CD4-positive, alpha-beta T cell (primary cell): ENCODE results near the gene FMNL1. TPM values are rescaled to one million over a fixed set of nuclear protein-coding genes. Genes with fewer than 3 reads are reported as not detected.
A peak's percentile ranks its signal among the peaks of the same experiment; 100 is the strongest.

Source experiments
- ATAC-seq: fragments of 200-7000 bp; cut with Tn5 transposase; one replicate; pipeline ENCODE4 v1.10.0; 2022; ENCODE audit warnings: mild to moderate bottlenecking; ENCODE audit not compliant: poor library complexity
- CTCF ChIA-PET: fragments of 350-600 bp; sonication (Branson Sonifier 250); formaldehyde crosslinking; loops from one replicate; lab custom pipeline; 2021; ENCODE audit warnings: antibody characterized with exemption, inconsistent platforms; lab: Charles Lee
- POLR2A ChIA-PET: fragments of 350-600 bp; sonication (Branson Sonifier 250); formaldehyde crosslinking; loops from one replicate; lab custom pipeline; 2021; ENCODE audit warnings: antibody characterized with exemption, inconsistent platforms; lab: Charles Lee
- DNase-seq, 14 experiments: peaks; one replicate each; pipeline ENCODE4 v3.0.0-alpha.2; 2013 to 2020; ENCODE audit warnings: mixed read lengths in 2 of 14
- H3K27ac ChIP-seq, 2 donors: one replicate each; pipeline versions ENCODE4 v1.5.1 to v1.7.0; 2013; ENCODE audit warnings: low read length in 2 of 2, low read depth in 1 of 2, mild to moderate bottlenecking in 1 of 2
- H3K27me3 ChIP-seq, 2 experiments: 1 replicate in 1 of 2; 2 replicates in 1 of 2; pipeline versions ENCODE4 v1.6.1 to v1.7.0; 2013; ENCODE audit warnings: low read length in 2 of 2, control low read depth in 1 of 2, mild to moderate bottlenecking in 1 of 2, moderate library complexity in 1 of 2; ENCODE audit not compliant: insufficient read depth in 2 of 2, control insufficient read depth in 1 of 2
- H3K36me3 ChIP-seq: one replicate; pipeline ENCODE4 v1.6.1; 2013; ENCODE audit warnings: low read length, control low read depth; ENCODE audit not compliant: insufficient read depth
- H3K4me1 ChIP-seq: one replicate; pipeline ENCODE4 v1.6.1; 2013; ENCODE audit warnings: low read length, control low read depth; ENCODE audit not compliant: insufficient read depth
- H3K4me3 ChIP-seq: one replicate; pipeline ENCODE4 v1.5.1; 2013; ENCODE audit warnings: mild to moderate bottlenecking, low read length, moderate library complexity
- H3K9me3 ChIP-seq, 2 experiments: 1 replicate in 1 of 2; 2 replicates in 1 of 2; pipeline versions ENCODE4 v1.6.1 to v1.7.0; 2013; ENCODE audit warnings: low read length in 2 of 2, mild to moderate bottlenecking in 2 of 2, control low read depth in 1 of 2, moderate library complexity in 1 of 2; ENCODE audit not compliant: control insufficient read depth in 1 of 2, insufficient read depth in 1 of 2
- H3K27ac Mint-ChIP-seq: one replicate; pipeline ENCODE4 v1.8.0; 2020; ENCODE audit warnings: mixed read lengths
- H3K27me3 Mint-ChIP-seq: one replicate; pipeline ENCODE4 v1.8.0; 2021; ENCODE audit warnings: mixed read lengths
- H3K36me3 Mint-ChIP-seq: one replicate; pipeline ENCODE4 v1.8.0; 2021; ENCODE audit warnings: low read depth, mixed read lengths
- H3K4me1 Mint-ChIP-seq: one replicate; pipeline ENCODE4 v1.8.0; 2021; ENCODE audit warnings: low read depth, mixed read lengths
- H3K4me3 Mint-ChIP-seq: one replicate; pipeline ENCODE4 v1.8.0; 2020; ENCODE audit warnings: mild to moderate bottlenecking, mixed read lengths
- H3K9me3 Mint-ChIP-seq: one replicate; pipeline ENCODE4 v1.8.0; 2020; ENCODE audit warnings: mixed read lengths
- CTCF ChIP-seq: fragments of 200-600 bp; IDR thresholded peaks from one replicate; pipeline ENCODE4 v1.8.0; 2022; ENCODE audit warnings: antibody characterized with exemption, mild to moderate bottlenecking
- intact Hi-C, 2 experiments: fragments of 100-400 bp; cut with DNase I in 1 of 2; cut with micrococcal nuclease in 1 of 2; formaldehyde crosslinking; loops; one replicate each; pipeline versions ENCODE4 v1.15.1 to v1.9.0; 2023 to 2025; cut with DNase I, micrococcal nuclease
- total RNA-seq, 174 experiments: library from RNA in 2 of 174; stranded (reverse) in 2 of 174; gene quantifications; one replicate each; pipeline ENCODE4 v1.2.3 and lab custom pipeline; 2021 to 2026

FMNL1 gene
- total RNA-seq, 2 experiments from 2014 or later: 378 to 387 TPM

GRCh38 chr17:45253879-45254278, 32.2 kb downstream of the FMNL1 start:
- TF ChIP-seq CTCF: no peak
- ChIA-PET POLR2A (interaction anchor here (1.0 to 4.3 kb wide), 4 partner anchors 9 to 35 kb away, joined by 3 to 23 read pairs (median 4); no protein-coding TSS in a partner anchor), CTCF (interaction anchor here (2.0 to 2.7 kb wide), 2 partner anchors 9 to 35 kb away, joined by 6 to 10 read pairs; no protein-coding TSS in a partner anchor)
- Histone ChIP-seq H3K27ac (no peak overlapping the region), H3K4me3 (no peak overlapping the region), H3K4me1 (peaks cover 66% of the 10 kb centered on the region), H3K27me3 (no peaks in the 10 kb centered on the region), H3K9me3 (no peaks in the 10 kb centered on the region), H3K36me3 (peaks cover 23% of the 10 kb centered on the region)
- DNase-seq: no peak
- ATAC-seq: no peak
- Mint-ChIP-seq H3K4me3 (no peak overlapping the region), H3K27me3 (no peaks in the 10 kb centered on the region), H3K9me3 (no peaks in the 10 kb centered on the region), H3K27ac (peak overlapping the region; percentile 100), H3K4me1 (peaks cover 72% of the 10 kb centered on the region), H3K36me3 (peaks cover 34% of the 10 kb centered on the region)
- intact Hi-C loops: no loop called here

DNA sequence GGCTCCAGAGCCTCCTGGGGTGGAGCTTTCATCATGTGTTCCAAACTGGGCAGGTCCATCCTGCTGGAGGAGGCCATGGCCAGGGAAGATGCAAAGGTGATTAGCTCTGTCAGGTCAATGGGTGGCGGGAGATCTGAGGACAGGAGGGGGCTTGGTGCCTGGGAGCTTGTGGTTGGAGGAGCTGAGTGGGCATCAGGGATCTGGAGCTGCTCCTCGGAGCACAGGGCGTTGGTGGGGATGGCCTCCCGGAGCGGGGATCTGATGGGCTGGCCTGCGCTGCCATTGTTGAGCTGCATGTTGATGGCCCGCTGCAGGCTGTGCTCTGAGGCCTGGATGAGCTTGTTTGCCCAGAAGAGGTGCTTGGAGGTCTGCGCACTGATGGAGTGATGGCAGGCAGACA, 33.7 kb downstream of the FMNL1 start:
- Mint-ChIP-seq H3K36me3 (peaks cover 28% of the 10 kb centered on the region), H3K9me3 (no peaks in the 10 kb centered on the region), H3K4me3 (no peak overlapping the region), H3K27ac (peak overlapping the region; percentile 74), H3K27me3 (no peaks in the 10 kb centered on the region), H3K4me1 (peaks cover 68% of the 10 kb centered on the region)
- H3K4me3 ChIP-seq: no peak overlapping the region
- DNase-seq (no peak), ATAC-seq (no peak)
- TF ChIP-seq CTCF: no peak
- peaks cover 12% of the 10 kb centered on the region for H3K36me3 ChIP-seq
- no peaks in the 10 kb centered on the region for H3K27me3 ChIP-seq
- POLR2A ChIA-PET: interaction anchor here (0.5 to 6.5 kb wide), 6 partner anchors 7 to 61 kb away, joined by 3 to 59 read pairs (median 7); no protein-coding TSS in a partner anchor
- CTCF ChIA-PET: interaction anchor here (1.6 to 2.7 kb wide), 3 partner anchors 16 to 36 kb away, joined by 4 to 10 read pairs (median 8); no protein-coding TSS in a partner anchor
- no peaks in the 10 kb centered on the region for H3K9me3 ChIP-seq
- peaks cover 51% of the 10 kb centered on the region for H3K4me1 ChIP-seq
- no peak overlapping the region for H3K27ac ChIP-seq
- intact Hi-C loops: no loop called here

- POLR2A ChIA-PET: interaction anchor here (1.1 to 6.5 kb wide), 4 partner anchors 8 to 31 kb away, joined by 4 to 59 read pairs (median 16); no protein-coding TSS in a partner anchor
- H3K36me3 Mint-ChIP-seq: peaks cover 22% of the 10 kb centered on the region
- DNase-seq: peak in 1 of 14 experiments; percentile 36
- H3K27me3 ChIP-seq: no peaks in the 10 kb centered on the region
- peaks cover 72% of the 10 kb centered on the region for H3K4me1 Mint-ChIP-seq
- H3K36me3 ChIP-seq: peaks cover 2% of the 10 kb centered on the region
- no peaks in the 10 kb centered on the region for H3K27me3 Mint-ChIP-seq
- H3K27ac ChIP-seq: peak overlapping the region in 1 of 2 donors; percentile 46
- intact Hi-C loops: no loop called here
- TF ChIP-seq CTCF: peak; percentile 14
- no peaks in the 10 kb centered on the region for H3K9me3 Mint-ChIP-seq
- CTCF ChIA-PET: interaction anchor here (1.3 to 2.6 kb wide), 6 partner anchors 8 to 38 kb away, joined by 4 to 12 read pairs (median 6); no protein-coding TSS in a partner anchor
- peak overlapping the region; percentile 79 for H3K27ac Mint-ChIP-seq
- no peaks in the 10 kb centered on the region for H3K9me3 ChIP-seq
- H3K4me1 ChIP-seq: peaks cover 51% of the 10 kb centered on the region
- no peak overlapping the region for H3K4me3 ChIP-seq
- peak overlapping the region; percentile 61 for H3K4me3 Mint-ChIP-seq
- peak; percentile 69 for ATAC-seq
Measured at GRCh38 chr17:45256114-45256966, 34.7 kb downstream of the FMNL1 start.
